GM18507 (cell line): ENCODE results near the gene ACACB.
"Not testable (repeated sequence)": the region's sequence is repeated elsewhere in the genome, so short reads cannot be mapped to it uniquely, and the experiment has no call there.

ENCODE experiments used
- DNase-seq: peaks from one replicate; pipeline ENCODE4 v3.0.0; 2011; ENCODE audit warnings: low read depth; ENCODE audit not compliant: insufficient read length; ENCODE audit errors: extremely low spot score
- FAIRE-seq: peaks from 2 replicates; lab custom pipeline; 2011; peaks lifted over from hg19 to GRCh38; lab: Jason Lieb, UNC

Gene ACACB

GRCh38 chr12:109134186-109134917 lies 18.0 kb downstream of the ACACB start:
- DNase-seq (no peak), FAIRE-seq (no peak)

GRCh38 chr12:109137055-109137454 lies 20.7 kb downstream of the ACACB start:
- FAIRE-seq (no peak), DNase-seq (no peak)

- DNase-seq (no peak), FAIRE-seq (no peak)
Measured at GRCh38 chr12:109139360-109139759, 23.0 kb downstream of the ACACB start.

GRCh38 chr12:109139791-109140190 lies 23.4 kb downstream of the ACACB start:
- no peak for DNase-seq
- no peak for FAIRE-seq

- DNase-seq (no peak), FAIRE-seq (no peak)
Measured at GRCh38 chr12:109140560-109140959, 24.2 kb downstream of the ACACB start.

GRCh38 chr12:109144224-109144623 lies 27.8 kb downstream of the ACACB start:
- DNase-seq (no peak), FAIRE-seq (no peak)

- FAIRE-seq, DNase-seq: not testable (repeated sequence)
Measured at GRCh38 chr12:109147126-109147525, 30.7 kb downstream of the ACACB start.

- FAIRE-seq (no peak), DNase-seq (no peak)
Measured at GRCh38 chr12:109147954-109148353, 31.6 kb downstream of the ACACB start.

- no peak for FAIRE-seq
- no peak for DNase-seq
Measured at GRCh38 chr12:109150124-109150640, 33.8 kb downstream of the ACACB start.

- FAIRE-seq: no peak
Measured at GRCh38 chr12:109151457-109151856, 35.1 kb downstream of the ACACB start.

GRCh38 chr12:109153821-109154441 lies 37.5 kb downstream of the ACACB start:
- DNase-seq (no peak), FAIRE-seq (no peak)

More at GRCh38 chr12:109151457-109151856, 35.1 kb downstream of the ACACB start:
- no peak for DNase-seq

GRCh38 chr12:109154451-109155438 lies 38.4 kb downstream of the ACACB start:
- no peak for FAIRE-seq
- peak; percentile 77 for DNase-seq

GRCh38 chr12:109156036-109156435 lies 39.6 kb downstream of the ACACB start:
- FAIRE-seq: no peak
- DNase-seq: no peak

GRCh38 chr12:109156586-109156985 lies 40.2 kb downstream of the ACACB start:
- no peak for FAIRE-seq
- no peak for DNase-seq

GRCh38 chr12:109157986-109158385 lies 41.6 kb downstream of the ACACB start:
- DNase-seq (no peak), FAIRE-seq (no peak)

GRCh38 chr12:109160433-109160832 lies 44.0 kb downstream of the ACACB start:
- DNase-seq (no peak), FAIRE-seq (no peak)

- no peak for DNase-seq
- FAIRE-seq: no peak
Measured at GRCh38 chr12:109160873-109161272, 44.5 kb downstream of the ACACB start.

- DNase-seq (no peak), FAIRE-seq (no peak)
Measured at GRCh38 chr12:109162551-109162950, 46.2 kb downstream of the ACACB start.

- DNase-seq: no peak
- FAIRE-seq: no peak
Measured at GRCh38 chr12:109163167-109163566, 46.8 kb downstream of the ACACB start.

GRCh38 chr12:109165599-109165998 lies 49.2 kb downstream of the ACACB start:
- FAIRE-seq (no peak), DNase-seq (no peak)
